ENCODE results near the gene GABARAPL2.

Gene GABARAPL2

DNA sequence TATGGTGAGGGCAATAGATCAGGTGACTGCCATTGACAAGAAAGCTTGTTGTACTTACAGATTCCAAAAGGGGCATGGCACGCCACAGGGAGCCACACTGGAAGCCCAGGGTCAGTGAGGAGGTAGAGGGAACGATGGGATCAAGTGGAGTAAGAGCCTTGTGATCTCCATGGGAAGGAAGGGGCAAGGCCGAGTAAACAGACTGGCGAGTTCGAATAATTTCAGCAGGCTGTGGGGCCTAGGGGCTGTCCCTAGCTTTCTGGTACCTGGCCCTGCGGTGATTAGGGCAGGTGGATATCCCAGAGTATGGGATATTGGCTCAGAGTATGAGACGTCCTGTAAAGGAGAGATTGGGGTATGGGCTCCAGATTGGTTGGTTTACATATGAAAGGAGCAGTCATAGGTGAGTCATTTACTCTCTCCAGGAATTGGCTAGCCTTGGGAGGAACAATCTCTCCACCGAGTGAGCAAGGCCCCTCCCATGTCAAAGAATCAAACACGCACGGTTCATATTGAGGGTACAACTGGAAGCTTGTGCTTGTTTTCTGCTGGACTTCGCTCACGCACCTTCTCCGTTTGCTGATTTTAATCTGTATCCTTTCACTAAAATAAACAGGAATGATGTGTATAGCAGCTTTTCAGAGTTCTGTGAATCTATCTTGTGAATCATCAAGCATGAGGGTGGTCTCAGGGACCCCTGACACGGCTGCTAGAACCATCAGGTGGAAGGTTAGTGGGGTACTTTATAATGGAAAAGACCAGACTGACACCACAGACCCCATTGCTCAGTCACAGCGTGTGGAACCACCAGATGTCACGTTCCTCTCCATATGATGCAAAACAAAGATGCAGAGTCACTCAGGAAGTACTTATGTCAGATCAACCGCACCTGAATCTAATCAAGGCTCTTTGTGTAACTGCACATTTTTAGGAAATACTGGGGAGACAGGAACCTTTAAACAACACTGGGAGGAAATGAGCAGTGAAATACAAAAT is 27.9 kb downstream of the GABARAPL2 start:
- no peak for DNase-seq

DNA sequence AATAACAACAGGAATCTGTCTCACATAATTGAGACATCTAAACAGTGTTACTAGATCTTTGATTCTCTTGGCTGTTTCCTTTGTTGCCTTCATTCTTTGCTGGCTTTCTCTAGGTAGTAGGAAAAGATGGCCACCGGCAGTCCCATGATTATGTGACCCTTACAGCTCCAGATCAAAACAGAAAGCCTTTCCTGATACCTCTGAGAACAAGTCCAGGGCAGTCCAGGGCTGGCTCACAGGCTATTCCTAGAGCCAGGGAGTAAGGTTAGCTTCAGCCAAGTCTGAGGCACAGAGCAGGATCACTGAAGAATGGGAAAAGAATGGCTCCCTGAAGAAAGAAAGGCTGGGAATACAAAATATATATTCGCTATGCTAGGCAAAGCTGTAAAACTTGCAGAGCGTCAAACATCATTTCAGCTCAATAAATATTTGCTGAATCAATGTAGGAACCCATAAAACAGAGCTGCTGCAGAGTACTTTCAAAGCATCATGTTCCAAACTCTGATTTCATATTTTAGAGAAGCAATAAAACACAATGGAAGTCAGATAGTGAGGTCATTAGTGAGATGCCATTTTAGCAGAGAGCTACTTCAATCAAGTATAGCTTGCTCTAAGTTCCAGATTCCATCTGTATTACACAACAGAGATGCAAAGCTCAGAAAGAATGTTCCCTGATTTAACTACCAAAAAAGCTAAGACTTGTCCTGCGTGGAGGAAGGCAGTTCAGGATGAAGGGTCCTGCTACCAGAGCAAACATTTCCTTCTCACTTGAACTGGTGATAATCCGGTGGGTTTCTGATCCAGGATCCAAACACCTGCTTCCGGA is 33.5 kb downstream of the GABARAPL2 start:
- no peak for DNase-seq

DNA sequence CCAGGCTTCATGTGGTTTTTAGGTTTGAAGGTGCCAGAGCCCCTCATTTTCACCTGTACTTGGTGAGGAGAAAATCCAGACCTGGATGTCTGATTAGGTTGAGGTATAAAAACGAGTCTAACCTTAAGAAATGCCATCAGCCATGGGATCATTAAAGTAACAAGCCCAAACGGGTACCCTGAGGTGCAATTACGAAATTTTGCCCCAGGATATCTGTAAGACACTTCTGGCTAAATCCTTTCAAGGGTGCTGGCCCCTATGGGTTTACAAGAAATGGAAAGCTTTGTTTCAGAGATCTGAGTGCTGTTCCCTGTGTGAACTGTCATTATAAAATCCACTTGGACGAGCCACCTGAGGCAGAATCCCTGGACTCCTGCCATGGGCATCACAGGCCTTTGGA is 37.1 kb downstream of the GABARAPL2 start:
- DNase-seq = no peak

DNA sequence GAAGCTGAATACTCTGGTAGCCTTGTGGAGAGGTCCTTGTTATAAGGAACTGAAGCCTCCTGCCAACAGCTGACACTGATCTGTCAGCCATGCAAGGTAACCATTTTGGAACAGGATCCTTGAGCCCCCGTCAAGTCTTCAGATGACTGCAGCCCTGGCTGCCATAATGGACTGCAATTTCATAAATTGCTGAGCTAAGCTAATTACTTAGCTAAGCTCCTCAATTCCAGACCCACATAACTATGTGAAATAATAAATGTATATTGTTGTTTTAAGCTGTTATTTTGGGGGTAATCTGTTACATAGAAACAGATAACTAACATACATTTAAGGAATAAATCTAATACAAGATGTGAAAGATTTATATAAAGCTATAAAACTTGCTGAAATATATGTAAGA is 40.3 kb downstream of the GABARAPL2 start:
- no peak for DNase-seq

DNA sequence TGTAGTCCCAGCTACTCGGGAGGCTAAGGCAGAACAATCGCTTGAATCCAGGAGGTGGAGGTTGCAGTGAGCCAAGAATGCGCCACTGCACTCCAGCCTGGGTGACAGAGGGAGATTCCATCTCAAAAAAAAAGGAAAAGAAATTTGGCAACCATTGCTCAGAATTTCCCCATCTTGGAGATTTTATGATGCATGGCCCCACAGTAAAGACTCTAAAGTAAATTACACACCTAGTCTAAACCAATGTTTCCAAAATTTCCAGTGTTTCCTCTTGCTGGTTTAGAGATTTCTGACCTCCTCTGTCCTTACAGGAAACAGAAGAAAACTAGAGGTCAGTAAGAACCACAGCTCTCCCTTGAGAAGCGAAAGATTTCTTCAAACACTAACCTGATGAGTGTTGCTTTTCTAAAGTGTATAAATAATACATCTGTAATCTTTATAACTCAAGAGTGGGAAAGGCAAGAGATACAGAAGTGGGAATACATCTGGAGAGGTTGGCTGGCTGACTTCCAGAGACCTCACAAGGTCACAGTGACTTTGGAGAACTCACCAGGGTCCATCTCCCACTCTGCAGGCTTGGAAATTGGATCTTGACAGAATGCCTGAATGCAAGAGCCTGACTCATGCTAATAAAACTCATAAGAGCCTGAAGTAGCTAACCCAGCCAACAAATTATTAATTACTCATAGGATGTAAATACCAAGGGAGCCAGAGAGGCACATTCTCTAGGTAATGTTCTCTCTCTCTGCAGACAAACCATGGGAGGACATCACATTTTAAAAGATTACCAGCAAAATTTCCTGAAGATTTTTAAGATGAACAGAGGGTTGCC is 48.1 kb downstream of the GABARAPL2 start:
- DNase-seq = no peak

DNA sequence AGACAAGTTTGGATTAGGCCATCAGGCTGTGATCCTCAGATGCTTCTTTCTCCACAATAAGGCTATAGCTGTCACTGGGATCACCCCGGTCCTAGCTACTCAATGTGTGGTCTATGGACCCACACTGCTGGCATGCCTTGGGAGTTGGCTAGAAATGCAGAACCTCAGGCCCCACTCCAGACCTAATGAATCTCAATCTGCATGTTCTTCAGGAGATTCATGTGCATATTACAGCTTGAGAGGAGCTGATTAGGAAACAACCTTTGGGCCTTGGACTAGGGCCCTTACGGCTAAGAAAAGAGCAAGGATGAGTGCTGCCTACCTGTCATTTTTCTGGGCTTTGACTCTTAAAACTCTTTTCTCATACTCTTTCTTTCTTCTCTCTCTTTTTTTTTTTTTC is 49.4 kb downstream of the GABARAPL2 start:
- DNase-seq = no peak

DNA sequence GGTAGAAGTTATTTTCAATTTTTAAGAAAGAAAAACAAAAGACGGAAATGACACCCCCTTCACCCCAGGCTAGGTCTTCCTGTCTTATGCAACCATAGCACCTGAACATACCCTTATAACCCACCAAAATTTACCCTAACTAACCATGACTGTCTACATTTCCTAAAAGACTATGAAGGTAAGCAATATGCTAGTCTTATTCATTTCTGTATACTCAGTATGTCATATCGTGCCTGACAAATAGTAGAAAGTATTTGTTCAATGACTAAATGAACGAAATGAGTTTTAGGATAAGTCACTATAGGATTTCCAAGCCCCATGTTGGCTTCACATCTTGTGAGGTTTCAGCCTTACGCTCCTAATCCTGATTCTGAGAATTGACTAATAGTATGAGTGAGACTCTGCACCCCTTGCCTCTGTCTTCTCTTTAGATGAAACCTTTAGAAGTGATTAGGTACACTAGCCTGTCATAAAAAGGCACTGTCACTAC is 50.4 kb downstream of the GABARAPL2 start:
- no peak for DNase-seq

DNA sequence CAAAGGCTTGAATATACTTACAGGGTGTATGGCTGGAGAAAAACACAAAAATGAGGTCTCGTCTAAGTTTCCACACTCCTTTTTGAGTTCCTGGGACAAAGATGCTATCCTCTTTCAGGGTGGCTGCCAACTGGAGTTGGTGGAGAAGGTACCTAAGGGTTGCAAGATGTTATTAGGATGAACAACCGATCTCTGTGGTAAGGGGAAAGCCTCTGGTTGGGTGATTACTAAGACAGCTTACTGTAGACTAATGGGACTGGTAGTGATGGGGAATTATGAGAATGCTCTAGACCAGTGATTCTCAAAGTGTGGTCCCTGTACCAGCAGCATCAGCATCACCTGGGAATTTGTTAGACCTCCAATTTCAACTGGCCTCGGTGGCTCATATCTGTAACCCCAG is 50.9 kb downstream of the GABARAPL2 start:
- no peak for DNase-seq

DNA sequence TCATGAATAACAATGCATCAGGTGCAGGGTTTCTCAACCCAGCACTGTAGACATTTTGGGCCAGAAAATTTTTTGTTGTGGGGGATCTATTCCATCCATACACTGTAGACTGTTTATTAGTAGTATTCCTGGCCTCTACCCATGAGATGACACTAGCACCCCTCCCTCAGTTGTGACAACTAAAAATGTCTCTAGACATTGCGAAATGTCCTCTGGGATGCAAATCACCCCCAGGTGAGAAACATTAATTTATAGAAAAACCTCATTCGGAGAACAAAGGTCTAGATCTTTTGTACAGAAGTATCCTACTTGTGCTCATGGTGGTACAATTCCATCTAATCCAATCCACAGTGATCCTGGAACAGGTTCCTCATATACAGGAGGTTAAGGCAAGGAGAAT is 52.6 kb downstream of the GABARAPL2 start:
- DNase-seq = no peak

DNA sequence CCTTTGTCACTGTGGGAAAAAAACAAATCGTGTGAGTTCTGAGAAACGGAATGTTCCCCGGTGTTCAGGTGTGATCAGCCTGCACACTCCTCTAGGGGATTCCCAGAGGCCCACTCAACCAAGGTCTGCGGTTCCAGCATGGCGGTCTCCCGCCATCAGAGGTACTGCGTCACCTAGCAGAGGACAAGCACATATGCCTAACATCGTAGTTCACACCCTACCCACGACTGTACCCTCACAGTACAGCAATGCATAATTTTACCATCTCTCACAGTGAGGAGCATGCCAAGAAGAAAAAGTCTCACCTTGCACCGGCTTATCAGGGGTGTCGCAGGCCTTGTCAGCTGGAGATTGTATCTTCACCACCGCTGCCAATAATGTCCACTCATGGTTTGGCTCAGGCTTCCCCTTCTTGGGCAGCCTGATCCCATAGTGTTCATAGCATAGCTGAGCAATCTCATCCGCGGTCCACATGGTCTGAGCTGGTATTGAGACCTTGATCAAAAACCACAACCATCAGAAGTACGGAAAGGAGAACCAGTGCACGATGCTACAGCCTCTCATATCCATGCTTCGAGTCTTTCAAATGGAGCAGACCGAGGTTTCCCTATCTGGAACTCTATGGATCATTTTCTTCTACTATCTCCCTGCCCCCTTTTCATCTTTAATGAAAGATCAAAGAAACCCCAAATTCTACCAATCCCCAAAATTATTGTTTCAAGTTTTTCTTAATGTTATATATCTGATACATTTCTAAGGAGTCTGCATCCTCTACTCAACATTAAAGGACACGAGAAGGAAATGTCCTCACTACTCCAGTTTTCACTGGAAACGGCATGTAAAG is 54.4 kb downstream of the GABARAPL2 start:
- DNase-seq = no peak

DNA sequence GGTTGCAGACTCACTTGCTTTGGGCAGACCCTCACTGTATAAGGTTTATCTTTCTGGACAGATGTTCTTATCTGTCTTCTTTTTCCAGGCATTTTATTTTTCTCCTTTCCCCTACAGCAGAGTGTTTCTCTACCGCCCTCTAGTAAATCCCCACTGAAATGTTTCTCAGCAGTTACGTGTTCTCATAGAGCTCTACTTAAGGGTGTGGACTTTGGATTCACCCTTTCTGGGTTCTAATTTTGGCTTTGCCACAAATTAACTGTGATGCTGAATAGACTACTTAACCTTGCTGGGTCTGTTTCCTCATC is 54.9 kb downstream of the GABARAPL2 start:
- no peak for DNase-seq

DNA sequence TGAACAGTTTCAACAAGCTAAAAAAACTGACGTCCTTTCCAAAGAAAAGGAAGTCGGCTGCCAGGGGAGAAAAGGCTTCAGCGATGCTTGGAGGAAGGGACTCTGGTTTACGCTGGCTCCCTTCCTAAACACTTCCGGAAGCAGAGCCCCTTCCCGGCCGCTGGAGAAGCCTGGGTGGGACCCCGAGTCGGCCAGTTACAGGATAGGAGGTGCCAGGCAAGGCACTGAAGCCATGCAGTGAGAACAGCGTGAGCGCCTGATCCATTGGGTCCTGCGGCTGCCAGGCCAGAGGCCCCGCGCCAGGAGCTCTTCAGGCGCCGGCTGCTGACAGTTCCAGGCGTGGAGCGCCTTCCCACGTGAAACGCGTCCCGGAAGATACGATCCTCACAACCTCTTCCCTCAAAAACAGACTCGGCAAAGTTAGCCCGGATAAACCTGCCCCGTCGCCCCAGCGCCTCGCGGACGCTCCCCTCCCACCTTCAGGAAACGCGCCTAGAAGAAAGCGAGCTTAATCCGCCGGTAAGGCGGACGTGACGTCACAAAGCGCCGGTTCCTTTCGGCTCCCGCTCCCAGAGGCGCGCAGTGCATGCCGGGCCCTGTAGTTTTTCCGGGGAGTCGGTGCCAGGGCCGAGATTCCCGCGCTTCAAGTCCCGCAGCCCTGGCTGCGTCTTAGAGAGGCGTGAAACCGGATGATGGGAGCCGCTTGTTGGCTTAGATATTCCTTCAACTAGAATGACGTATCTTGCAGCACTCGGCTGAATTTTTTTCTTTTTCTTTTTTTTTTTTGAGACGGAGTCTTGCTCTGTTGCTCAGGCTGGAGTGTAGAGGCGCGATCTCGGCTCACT is 56.8 kb downstream of the GABARAPL2 start, which contains the start of gene ADAT1:
Gene ADAT1, minus strand, starts transcription at position 521 of the 845 bp plus-strand sequence. CDS start 2,482 bp downstream, outside the sequence.
- peak; percentile 98 for DNase-seq

DNA sequence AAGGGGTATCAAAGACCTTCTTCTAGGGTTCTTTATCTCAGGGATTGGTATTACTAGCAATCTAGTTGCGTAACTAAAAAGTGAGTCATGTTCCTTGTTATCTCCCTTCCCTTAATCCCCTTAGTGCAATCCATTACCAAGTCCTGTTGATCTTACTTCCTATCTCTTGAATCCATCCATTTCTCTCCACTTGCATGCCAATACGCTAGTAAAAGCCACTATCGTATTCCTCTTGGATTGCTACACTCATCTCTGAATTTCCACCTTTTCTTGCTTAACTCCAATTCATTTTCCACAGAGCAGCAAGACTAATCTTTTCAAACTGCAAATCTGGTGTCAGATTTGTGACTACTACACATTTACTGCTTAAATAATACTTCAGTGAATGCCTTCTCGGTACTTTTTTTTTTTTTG is 58.7 kb downstream of the GABARAPL2 start:
- no peak for DNase-seq

DNA sequence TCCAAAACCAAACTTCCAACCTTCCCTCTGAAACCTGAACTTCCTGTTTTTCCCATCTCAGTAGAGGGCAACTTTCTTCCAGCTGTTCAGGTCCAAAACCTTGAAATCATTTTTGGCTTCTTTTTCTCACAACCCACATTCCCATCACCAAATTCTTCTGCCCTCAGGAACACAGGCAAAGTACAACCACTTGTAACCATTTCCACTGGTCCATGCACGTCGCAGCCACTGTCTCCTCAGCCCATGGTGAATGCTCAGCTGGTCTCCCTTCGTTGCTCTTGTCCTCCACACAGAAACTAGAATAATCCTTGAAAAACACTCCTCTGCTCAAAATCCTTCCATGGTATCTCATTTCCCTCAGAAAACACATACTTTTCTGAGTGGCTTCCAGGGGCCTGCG is 60.6 kb downstream of the GABARAPL2 start:
- DNase-seq = no peak

Data from left hindlimb (tissue), 1 donor.